DND-41 (cell line): ENCODE data around the gene TSC22D4.

Source experiments
- ATAC-seq: fragments of 200-7000 bp; cut with Tn5 transposase; 3 replicates; pipeline ENCODE4 v1.9.1; 2021; ENCODE audit warnings: low read depth; ENCODE audit not compliant: insufficient read depth
- DNase-seq: peaks from one replicate; pipeline ENCODE4 v3.0.0-alpha.2; 2020
- H2AFZ ChIP-seq: 2 replicates; pipeline ENCODE4 v1.6.0; 2012; ENCODE audit warnings: low read depth, low read length
- H3K27ac ChIP-seq: 2 replicates; pipeline ENCODE4 v1.5.1; 2012; ENCODE audit warnings: low read length, inconsistent platforms
- H3K27me3 ChIP-seq: fragments of 200-600 bp; sonication (generic); 2 replicates; pipeline ENCODE4 v1.6.0; 2012; ENCODE audit warnings: low read length, mild to moderate bottlenecking, inconsistent platforms; ENCODE audit not compliant: insufficient read depth, poor library complexity
- H3K36me3 ChIP-seq: 2 replicates; pipeline ENCODE4 v1.5.1; 2012; ENCODE audit warnings: low read length, inconsistent platforms; ENCODE audit not compliant: insufficient read depth
- H3K4me1 ChIP-seq: 2 replicates; pipeline ENCODE4 v1.5.1; 2012; ENCODE audit warnings: mild to moderate bottlenecking, low read length; ENCODE audit not compliant: insufficient read depth
- H3K4me2 ChIP-seq: 2 replicates; pipeline ENCODE4 v1.6.0; 2012; ENCODE audit warnings: mild to moderate bottlenecking, moderate library complexity, low read length, inconsistent platforms; ENCODE audit not compliant: insufficient read depth
- H3K4me3 ChIP-seq, 2 experiments: fragments of 200-600 bp in 1 of 2; shearing (Covaris generic) in 1 of 2; 2 replicates each; pipeline ENCODE4 v1.5.1; 2012 to 2016; ENCODE audit warnings: inconsistent platforms in 2 of 2, low read length in 2 of 2, mild to moderate bottlenecking in 2 of 2, low read depth in 1 of 2, moderate library complexity in 1 of 2
- H3K79me2 ChIP-seq: 2 replicates; pipeline ENCODE4 v1.6.0; 2012; ENCODE audit warnings: low read length, inconsistent platforms; ENCODE audit not compliant: insufficient read depth
- H3K9ac ChIP-seq: 2 replicates; pipeline ENCODE4 v1.6.0; 2012; ENCODE audit warnings: low read depth, mild to moderate bottlenecking, inconsistent platforms, low read length, moderate library complexity
- H3K9me3 ChIP-seq: 2 replicates; pipeline ENCODE4 v1.5.1; 2012; ENCODE audit warnings: low read length, moderate library complexity, mild to moderate bottlenecking, inconsistent platforms; ENCODE audit not compliant: insufficient read depth, severe bottlenecking
- H4K20me1 ChIP-seq: 2 replicates; pipeline ENCODE4 v1.6.0; 2012; ENCODE audit warnings: low read length; ENCODE audit not compliant: insufficient read depth
- CTCF ChIP-seq: IDR thresholded peaks from 2 replicates; pipeline ENCODE4 v1.5.1; 2012; ENCODE audit warnings: borderline replicate concordance, low read length, moderate library complexity, mild to moderate bottlenecking; ENCODE audit not compliant: poor library complexity, severe bottlenecking; ENCODE audit errors: extremely low read depth
- EZH2 ChIP-seq: IDR thresholded peaks from 3 replicates; pipeline ENCODE4 v1.6.1; 2012; ENCODE audit warnings: borderline replicate concordance, low read depth, mild to moderate bottlenecking, moderate library complexity, low read length, inconsistent platforms; ENCODE audit not compliant: severe bottlenecking

TSC22D4 gene

GRCh38 chr7:100476101-100476780 lies 2.8 kb downstream of the TSC22D4 start:
- Histone ChIP-seq H3K79me2 (peaks cover 45% of the 10 kb centered on the region), H3K36me3 (peaks cover 55% of the 10 kb centered on the region), H3K27ac (peak overlapping the region; percentile 47; the same call in 1 of the 2 replicates), H4K20me1 (peaks cover 32% of the 10 kb centered on the region), H3K9ac (peak overlapping the region; percentile 93; the same call in 1 of the 2 replicates), H3K4me1 (peaks cover 34% of the 10 kb centered on the region), H3K9me3 (no peaks in the 10 kb centered on the region), H3K27me3 (no peaks in the 10 kb centered on the region), H3K4me2 (peak overlapping the region; percentile 84), H2AFZ (no peak overlapping the region), H3K4me3 (peak overlapping the region in 1 of 2 experiments; percentile 89; a peak in 2 of 4 replicates)
- ATAC-seq: no peak
- TF ChIP-seq CTCF: no peak
- no peak for TF ChIP-seq EZH2
- no peak for DNase-seq

- Histone ChIP-seq H3K36me3 (peaks cover 61% of the 10 kb centered on the region), H3K27ac (no peak overlapping the region), H3K79me2 (peaks cover 45% of the 10 kb centered on the region), H3K9ac (peak overlapping the region; percentile 93; the same call in 1 of the 2 replicates), H3K27me3 (no peaks in the 10 kb centered on the region), H3K4me3 (no peak overlapping the region), H3K4me1 (peaks cover 34% of the 10 kb centered on the region), H2AFZ (no peak overlapping the region), H4K20me1 (peaks cover 32% of the 10 kb centered on the region), H3K9me3 (no peaks in the 10 kb centered on the region), H3K4me2 (peak overlapping the region; percentile 42)
- no peak for DNase-seq
- TF ChIP-seq CTCF (no peak), EZH2 (no peak)
- ATAC-seq: no peak
Measured at GRCh38 chr7:100475549-100475948, 3.5 kb downstream of the TSC22D4 start.

- H3K36me3 ChIP-seq: peaks cover 71% of the 10 kb centered on the region
- TF ChIP-seq CTCF (no peak), EZH2 (no peak)
- no peak overlapping the region for H3K9ac ChIP-seq
- peaks cover 47% of the 10 kb centered on the region for H4K20me1 ChIP-seq
- DNase-seq: no peak
- H3K27ac ChIP-seq: peak overlapping the region; percentile 25; the same call in 1 of the 2 replicates
- no peak overlapping the region for H3K4me2 ChIP-seq
- no peaks in the 10 kb centered on the region for H3K9me3 ChIP-seq
- peaks cover 32% of the 10 kb centered on the region for H3K79me2 ChIP-seq
- H3K4me3 ChIP-seq: no peak overlapping the region
- H3K27me3 ChIP-seq: no peaks in the 10 kb centered on the region
- peaks cover 32% of the 10 kb centered on the region for H3K4me1 ChIP-seq
- ATAC-seq: no peak
- H2AFZ ChIP-seq: no peak overlapping the region
Measured at GRCh38 chr7:100472854-100473499, 6.0 kb downstream of the TSC22D4 start.
